SK-N-SH treated with all-trans-retinoic acid at 6 μM for 48 hours (cell line): ENCODE results near the gene GH1.
"Not testable (repeated sequence)": the region's sequence is repeated elsewhere in the genome, so short reads cannot be mapped to it uniquely, and the experiment has no call there.

Experiments used
- ARNTL ChIP-seq: fragments of 450-650 bp; formaldehyde crosslinking; IDR thresholded peaks from 2 replicates; pipeline ENCODE4 v1.5.0; 2020; ENCODE audit warnings: low read depth, mild to moderate bottlenecking, moderate library complexity, borderline replicate concordance
- BACH2 ChIP-seq: fragments of 250-450 bp; sonication (Bioruptor Pico); IDR thresholded peaks from 2 replicates; pipeline ENCODE4 v1.9.0; 2021; ENCODE audit warnings: mild to moderate bottlenecking, borderline replicate concordance
- ESRRG ChIP-seq: fragments of 250-450 bp; sonication (Bioruptor Pico); IDR thresholded peaks from 2 replicates; pipeline ENCODE4 v1.6.1; 2021; ENCODE audit warnings: mild to moderate bottlenecking
- OSR1 ChIP-seq: fragments of 250-450 bp; sonication (Bioruptor Pico); IDR thresholded peaks from 2 replicates; pipeline ENCODE4 v1.8.0; 2022; ENCODE audit warnings: moderate library complexity, mild to moderate bottlenecking, inconsistent platforms
- PATZ1 ChIP-seq: fragments of 250-450 bp; sonication (Bioruptor Pico); IDR thresholded peaks from 2 replicates; pipeline ENCODE4 v1.8.0; 2020; ENCODE audit warnings: mild to moderate bottlenecking, moderate library complexity, borderline replicate concordance
- RARB ChIP-seq: fragments of 250-450 bp; sonication (Bioruptor Pico); IDR thresholded peaks from 2 replicates; pipeline ENCODE4 v1.8.0; 2021; ENCODE audit warnings: mild to moderate bottlenecking, moderate library complexity
- TCF4 ChIP-seq: fragments of 250-450 bp; sonication (Bioruptor Pico); IDR thresholded peaks from 2 replicates; pipeline ENCODE4 v1.8.0; 2021; ENCODE audit warnings: mild to moderate bottlenecking, moderate library complexity, borderline replicate concordance
- ZC3H10 ChIP-seq: fragments of 250-450 bp; sonication (Bioruptor Pico); IDR thresholded peaks from 2 replicates; pipeline ENCODE4 v1.5.1; 2021; ENCODE audit warnings: mild to moderate bottlenecking, moderate library complexity
- ZFP3 ChIP-seq: fragments of 250-450 bp; sonication (Bioruptor Pico); IDR thresholded peaks from 2 replicates; pipeline ENCODE4 v1.5.0; 2020; ENCODE audit warnings: mild to moderate bottlenecking, moderate library complexity
- ZFP30 ChIP-seq: fragments of 450-650 bp; formaldehyde crosslinking; IDR thresholded peaks from 2 replicates; pipeline ENCODE4 v1.5.0; 2022; ENCODE audit warnings: mild to moderate bottlenecking, moderate library complexity
- ZNF565 ChIP-seq: fragments of 450-650 bp; formaldehyde crosslinking; conservative IDR thresholded peaks from 2 replicates; pipeline ENCODE4 v1.5.0; 2020; ENCODE audit warnings: low read depth, mild to moderate bottlenecking, moderate library complexity
- TF ChIP-seq, protein P1 (sequence below): fragments of 250-450 bp; sonication (Bioruptor Pico); IDR thresholded peaks from 2 replicates; pipeline ENCODE4 v1.5.1; 2021; ENCODE audit warnings: mild to moderate bottlenecking, moderate library complexity

- TF ChIP-seq ARNTL (CRISPR knock-in tag); ZC3H10 (CRISPR knock-in tag); ZFP3; PATZ1; BACH2 (CRISPR knock-in tag); ZNF565 (CRISPR knock-in tag); ESRRG (CRISPR knock-in tag); ZFP30 (CRISPR knock-in tag); OSR1; RARB (CRISPR knock-in tag); TCF4 (CRISPR knock-in tag): not testable (repeated sequence)
- TF ChIP-seq, protein P1, sequence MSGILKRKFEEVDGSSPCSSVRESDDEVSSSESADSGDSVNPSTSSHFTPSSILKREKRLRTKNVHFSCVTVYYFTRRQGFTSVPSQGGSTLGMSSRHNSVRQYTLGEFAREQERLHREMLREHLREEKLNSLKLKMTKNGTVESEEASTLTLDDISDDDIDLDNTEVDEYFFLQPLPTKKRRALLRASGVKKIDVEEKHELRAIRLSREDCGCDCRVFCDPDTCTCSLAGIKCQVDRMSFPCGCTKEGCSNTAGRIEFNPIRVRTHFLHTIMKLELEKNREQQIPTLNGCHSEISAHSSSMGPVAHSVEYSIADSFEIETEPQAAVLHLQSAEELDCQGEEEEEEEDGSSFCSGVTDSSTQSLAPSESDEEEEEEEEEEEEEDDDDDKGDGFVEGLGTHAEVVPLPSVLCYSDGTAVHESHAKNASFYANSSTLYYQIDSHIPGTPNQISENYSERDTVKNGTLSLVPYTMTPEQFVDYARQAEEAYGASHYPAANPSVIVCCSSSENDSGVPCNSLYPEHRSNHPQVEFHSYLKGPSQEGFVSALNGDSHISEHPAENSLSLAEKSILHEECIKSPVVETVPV (CRISPR knock-in tag) = not testable (repeated sequence)
Measured at GRCh38 chr17:63874061-63874626, 44.5 kb downstream of the GH1 start.
